OCI-LY1 (cell line): ENCODE data around the gene FHL2.

ENCODE experiments used
- EZH2 ChIP-seq: fragments of 200-600 bp; sonication (generic), shearing (Covaris generic); IDR thresholded peaks from 2 replicates; pipeline ENCODE4 v1.8.0; 2017; ENCODE audit warnings: borderline replicate concordance, mixed run types, mild to moderate bottlenecking, antibody characterized with exemption, low read length, moderate library complexity, mixed read lengths
- TF ChIP-seq, protein P1 (sequence below): fragments of 200-600 bp; sonication (generic), shearing (Covaris generic); IDR thresholded peaks from 2 replicates; pipeline ENCODE4 v1.5.1; 2017; ENCODE audit warnings: mild to moderate bottlenecking, antibody characterized with exemption, low read length, moderate library complexity, mixed read lengths

- TF ChIP-seq, protein P1, sequence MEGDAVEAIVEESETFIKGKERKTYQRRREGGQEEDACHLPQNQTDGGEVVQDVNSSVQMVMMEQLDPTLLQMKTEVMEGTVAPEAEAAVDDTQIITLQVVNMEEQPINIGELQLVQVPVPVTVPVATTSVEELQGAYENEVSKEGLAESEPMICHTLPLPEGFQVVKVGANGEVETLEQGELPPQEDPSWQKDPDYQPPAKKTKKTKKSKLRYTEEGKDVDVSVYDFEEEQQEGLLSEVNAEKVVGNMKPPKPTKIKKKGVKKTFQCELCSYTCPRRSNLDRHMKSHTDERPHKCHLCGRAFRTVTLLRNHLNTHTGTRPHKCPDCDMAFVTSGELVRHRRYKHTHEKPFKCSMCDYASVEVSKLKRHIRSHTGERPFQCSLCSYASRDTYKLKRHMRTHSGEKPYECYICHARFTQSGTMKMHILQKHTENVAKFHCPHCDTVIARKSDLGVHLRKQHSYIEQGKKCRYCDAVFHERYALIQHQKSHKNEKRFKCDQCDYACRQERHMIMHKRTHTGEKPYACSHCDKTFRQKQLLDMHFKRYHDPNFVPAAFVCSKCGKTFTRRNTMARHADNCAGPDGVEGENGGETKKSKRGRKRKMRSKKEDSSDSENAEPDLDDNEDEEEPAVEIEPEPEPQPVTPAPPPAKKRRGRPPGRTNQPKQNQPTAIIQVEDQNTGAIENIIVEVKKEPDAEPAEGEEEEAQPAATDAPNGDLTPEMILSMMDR = no peak
- TF ChIP-seq EZH2 = no peak
Measured at GRCh38 chr2:105432044-105432399, 33.2 kb upstream of the FHL2 start.
